Endothelial cell of umbilical vein (primary cell): Measurements from ENCODE around the gene LRRK1.

Source experiments
- CTCF ChIP-seq, 2 donors: IDR thresholded peaks; 1 replicate in 1 of 2; 2 replicates in 1 of 2; pipeline ENCODE4 v1.5.1; 2011; ENCODE audit warnings: low read length in 2 of 2, mild to moderate bottlenecking in 2 of 2, moderate library complexity in 2 of 2, control low read depth in 1 of 2, inconsistent platforms in 1 of 2, low read depth in 1 of 2; ENCODE audit not compliant: insufficient read depth in 1 of 2; ENCODE audit errors: extremely low read depth in 1 of 2
- EZH2 ChIP-seq: IDR thresholded peaks from 2 replicates; pipeline ENCODE4 v1.6.1; 2012; ENCODE audit warnings: borderline replicate concordance, low read depth, mild to moderate bottlenecking, moderate library complexity, low read length, inconsistent platforms; ENCODE audit not compliant: severe bottlenecking
- FOS ChIP-seq: IDR thresholded peaks from 2 replicates; pipeline ENCODE4 v1.6.1; 2011; ENCODE audit warnings: mild to moderate bottlenecking, low read length, moderate library complexity, borderline replicate concordance; ENCODE audit not compliant: insufficient read depth
- JUN ChIP-seq: IDR thresholded peaks from 2 replicates; pipeline ENCODE4 v1.6.1; 2011; ENCODE audit warnings: borderline replicate concordance, low read depth; ENCODE audit not compliant: insufficient read length, insufficient read depth
- MYC ChIP-seq: IDR thresholded peaks from one replicate; pipeline ENCODE4 v1.6.1; 2011; ENCODE audit warnings: mild to moderate bottlenecking, low read depth, low read length
- POLR2A ChIP-seq: IDR thresholded peaks from 2 replicates; pipeline ENCODE4 v1.6.1; 2012; ENCODE audit warnings: low read depth, mild to moderate bottlenecking, control low read depth, low read length
- POLR2AphosphoS5 ChIP-seq: IDR thresholded peaks from 2 replicates; pipeline ENCODE4 v1.6.1; 2012; ENCODE audit warnings: low read depth, mild to moderate bottlenecking, control low read depth, low read length, moderate library complexity; ENCODE audit not compliant: insufficient read depth
- TF ChIP-seq, protein P1 (sequence below): IDR thresholded peaks from 2 replicates; pipeline ENCODE4 v1.6.1; 2011; ENCODE audit not compliant: insufficient read depth, insufficient read length

- no peak for TF ChIP-seq CTCF (IDR thresholded peaks at IDR 0.05; ENCODE audit: extremely low read depth in 1 of 2, insufficient read depth in 1 of 2, low read depth in 1 of 2, low read length in 2 of 2)
- no peak for TF ChIP-seq POLR2AphosphoS5
- no peak for TF ChIP-seq POLR2A
- no peak for TF ChIP-seq EZH2
- no peak for TF ChIP-seq FOS
- TF ChIP-seq, protein P1, sequence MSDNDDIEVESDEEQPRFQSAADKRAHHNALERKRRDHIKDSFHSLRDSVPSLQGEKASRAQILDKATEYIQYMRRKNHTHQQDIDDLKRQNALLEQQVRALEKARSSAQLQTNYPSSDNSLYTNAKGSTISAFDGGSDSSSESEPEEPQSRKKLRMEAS = no peak
- no peak for TF ChIP-seq JUN
- no peak for TF ChIP-seq MYC
Observed at GRCh38 chr15:101000271-101000681, 81.1 kb downstream of the LRRK1 start.
